D721Med (cell line): ENCODE results near the gene SCUBE3.
A peak's percentile ranks its signal among the peaks of the same experiment; 100 is the strongest.

Source experiments
- DNase-seq: peaks from one replicate; pipeline ENCODE4 v3.0.0; 2011; ENCODE audit warnings: low spot score; ENCODE audit not compliant: insufficient read length
- FAIRE-seq: peaks from 2 replicates; lab custom pipeline; 2011; peaks lifted over from hg19 to GRCh38; lab: Jason Lieb, UNC
- CTCF ChIP-seq: IDR thresholded peaks from 2 replicates; pipeline ENCODE4 v1.5.1; 2012; ENCODE audit warnings: mild to moderate bottlenecking, control low read depth; ENCODE audit not compliant: insufficient read depth; ENCODE audit errors: missing control alignments

Gene SCUBE3

DNA sequence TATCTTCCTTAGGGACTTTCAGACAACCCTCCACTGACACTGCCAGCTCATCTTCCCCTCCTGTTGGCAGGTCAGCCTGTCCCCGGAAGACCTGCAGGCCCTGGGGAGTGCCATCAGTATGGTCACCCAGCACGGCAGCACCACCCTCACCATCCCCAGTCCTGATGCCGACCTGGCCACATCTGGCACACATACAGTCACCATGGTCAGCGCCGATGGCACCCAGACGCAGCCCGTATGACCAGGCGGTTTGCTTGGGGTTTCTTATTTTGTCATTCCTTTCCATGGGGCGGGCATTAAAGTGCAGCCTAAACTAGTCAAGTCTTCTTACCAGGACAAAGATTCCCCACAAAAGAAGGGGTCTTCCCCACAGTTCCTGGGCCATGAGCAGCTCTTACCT, 79.9 kb downstream of the SCUBE3 start:
- DNase-seq (no peak), FAIRE-seq (no peak)
- no peak for TF ChIP-seq CTCF

DNA sequence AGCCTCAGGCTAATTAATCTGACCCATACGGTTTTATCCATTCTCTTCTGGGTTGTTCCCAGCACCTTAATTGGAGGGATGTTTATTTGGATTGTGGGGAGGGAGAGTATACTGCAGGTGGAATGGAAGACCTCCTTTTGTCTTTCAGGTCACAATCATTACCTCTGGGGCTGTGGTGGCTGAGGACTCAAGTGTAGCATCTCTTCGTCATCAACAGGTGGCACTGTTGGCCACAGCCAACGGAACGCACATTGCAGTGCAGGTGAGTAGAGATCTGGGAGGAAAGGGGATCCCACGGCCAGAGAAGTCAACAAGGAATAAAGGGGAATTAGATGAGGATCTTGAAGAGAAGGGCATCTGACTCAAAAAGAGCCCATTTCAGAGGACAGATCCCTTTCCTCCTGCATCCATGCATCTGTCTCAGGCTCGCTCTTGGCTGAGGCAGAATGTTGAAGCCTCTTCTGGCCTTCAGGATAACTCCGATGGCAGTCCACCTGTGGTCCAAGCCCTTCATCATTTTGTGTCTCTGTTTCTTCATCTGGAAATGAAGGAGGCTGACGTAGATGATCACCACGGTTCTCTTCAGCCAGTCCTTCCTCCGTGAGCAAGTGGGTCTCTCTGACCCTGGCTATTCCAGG, 80.7 kb downstream of the SCUBE3 start:
- FAIRE-seq, result no peak
- TF ChIP-seq CTCF, result peak; percentile 83
- peak; percentile 63 for DNase-seq

DNA sequence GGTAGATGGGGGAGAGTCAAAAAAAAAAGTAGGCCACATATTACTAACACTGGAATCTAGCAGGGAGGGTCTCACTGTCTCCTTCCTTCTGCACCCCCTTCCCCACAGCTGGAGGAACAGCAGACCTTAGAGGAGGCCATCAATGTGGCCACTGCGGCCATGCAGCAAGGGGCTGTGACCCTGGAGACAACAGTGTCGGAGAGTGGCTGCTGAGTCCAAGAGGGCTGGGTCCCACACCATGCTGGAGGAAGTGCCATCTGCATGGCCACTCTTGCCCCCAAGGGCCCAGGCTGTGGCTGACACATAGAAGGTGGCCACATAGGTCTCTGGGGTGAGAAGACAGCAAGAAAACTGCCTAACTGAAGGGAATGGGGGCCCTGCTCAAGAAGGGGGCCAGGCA, 81.3 kb downstream of the SCUBE3 start:
- DNase-seq, result no peak
- no peak for FAIRE-seq
- no peak for TF ChIP-seq CTCF

GRCh38 chr6:35295521-35296315, 82.0 kb downstream of the SCUBE3 start:
- no peak for TF ChIP-seq CTCF
- DNase-seq (no peak), FAIRE-seq (no peak)

- FAIRE-seq, result no peak
- no peak for DNase-seq
- TF ChIP-seq CTCF, result no peak
Measured at GRCh38 chr6:35296931-35297600, 83.3 kb downstream of the SCUBE3 start.

- DNase-seq (no peak), FAIRE-seq (no peak)
- peak; percentile 38 for TF ChIP-seq CTCF
Measured at GRCh38 chr6:35297601-35298481, 84.1 kb downstream of the SCUBE3 start, which contains the start of gene DEF6. Gene DEF6, plus strand, starts transcription at chr6:35297818. Its CDS starts 39 bp downstream, at chr6:35297857.
